ENCODE data around the gene F8. TPM values are rescaled to one million over a fixed set of nuclear protein-coding genes. Genes with fewer than 3 reads are reported as not detected.

Gene F8
- total and polyA plus RNA-seq, 9 of the 15 experiments (the other 6 are each of a cell fraction or from before 2014, with no cell fraction given): 0.41 to 3.8 (median 0.91) TPM

DNA sequence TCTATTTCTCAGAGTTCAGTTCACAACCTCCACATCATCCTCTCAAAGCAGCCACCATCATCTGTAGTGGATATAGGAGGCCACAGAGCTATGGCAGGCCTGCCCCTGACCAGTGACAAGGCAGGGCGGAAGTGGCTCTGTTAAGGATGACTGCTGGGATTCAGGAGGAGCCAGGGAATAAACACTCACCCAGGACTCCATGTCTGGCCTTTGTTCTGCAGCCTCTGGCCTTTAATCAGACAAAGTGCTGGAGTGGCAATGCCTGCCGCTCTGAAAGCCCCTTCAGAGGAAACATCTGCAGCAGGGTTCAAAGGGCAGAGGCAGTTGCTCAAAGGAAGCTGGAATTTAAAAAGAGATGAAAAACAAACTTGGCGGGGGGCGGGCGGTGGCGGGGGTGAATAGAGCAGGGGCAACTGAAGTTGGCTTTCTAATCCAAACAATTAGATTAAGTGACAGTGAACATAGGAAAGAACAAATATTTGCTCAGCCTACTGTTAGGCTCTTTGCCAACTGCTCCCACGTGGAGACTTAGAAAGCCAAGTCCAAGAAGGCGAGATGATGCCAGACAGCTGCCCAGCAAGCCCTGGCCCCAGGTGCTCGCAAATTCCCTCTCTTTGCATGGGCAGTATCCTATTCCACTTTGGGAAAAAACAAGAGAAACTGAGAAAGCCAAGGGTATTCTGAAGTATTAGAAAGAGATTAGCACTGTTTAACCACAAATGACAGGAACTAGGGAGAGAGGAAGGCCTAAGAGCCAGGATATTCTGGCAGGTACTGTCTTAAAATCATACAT lies 222.8 kb downstream of the F8 start:
- H3K4me1 ChIP-seq (replicated peaks in 1 of 2; ENCODE audit: control insufficient read depth in 2 of 2, insufficient read depth in 2 of 2, low read length in 2 of 2): peaks cover 22 to 44% of the 10 kb centered on the region in 2 experiments
- H3K4me2 ChIP-seq (ENCODE audit: insufficient read depth, low read length): peak overlapping the region; percentile 75
- peak; percentile 32; the same call in 1 of the 3 replicates for ATAC-seq
- H3K27ac ChIP-seq (ENCODE audit: extremely low read depth, low read depth, low read length): peak overlapping the region; percentile 100
- H3K27me3 ChIP-seq (ENCODE audit: control insufficient read depth in 2 of 2, insufficient read depth in 2 of 2, low read length in 2 of 2): no peaks in the 10 kb centered on the region
- BruUV-seq (replicated peaks): TSS peak; percentile 37
- peaks cover 72% of the 10 kb centered on the region for H3K36me3 ChIP-seq (ENCODE audit: control insufficient read depth, insufficient read depth, low read length)
- no peaks in the 10 kb centered on the region for H3K9me3 ChIP-seq (replicated peaks; ENCODE audit: control insufficient read depth, insufficient read depth, low read depth, low read length)
- peak overlapping the region; percentile 82 to 91; a peak in 3 of 4 replicates for H3K9ac ChIP-seq (ENCODE audit: insufficient read depth in 1 of 2, low read depth in 2 of 2, low read length in 2 of 2)
- DNase-seq (ENCODE audit: extremely low read depth in 1 of 4, low spot score in 3 of 4): peak in 1 of 4 experiments; percentile 32
- POLR2A ChIA-PET: interaction anchor here (1.0 to 4.0 kb wide), 5 partner anchors 10 to 28 kb away, joined by 3 to 24 read pairs (median 4); no protein-coding TSS in a partner anchor
- in situ Hi-C loops (cut with MboI) (no loop called here), intact Hi-C loops (cut with micrococcal nuclease) (loop anchor here (1.0 to 5.0 kb wide), 3 partner anchors 15 to 38 kb away; partner anchors contain the start of gene DKC1)
- H2AFZ ChIP-seq (ENCODE audit: low read depth, low read length): no peak overlapping the region
- H3K4me3 ChIP-seq: peak overlapping the region; percentile 89
- WGBS (ENCODE audit: insufficient coverage, low coverage, missing lambda C conversion rate): 8% methylated on average over 9 of the region's 9 CpGs
- FAIRE-seq: no peak
- H3K79me2 ChIP-seq (ENCODE audit: control insufficient read depth, insufficient read depth, low read length): peaks cover 98% of the 10 kb centered on the region
- no peaks in the 10 kb centered on the region for H3K9me1 ChIP-seq (ENCODE audit: control insufficient read depth, insufficient read depth, low read length)
- CTCF ChIA-PET (ENCODE audit: low intra/inter-chr PET ratio): no interaction called here
- 0 out of 2 replicates have a peak, but pooled peaks cover 8% of the 10 kb centered on the region for H4K20me1 ChIP-seq (replicated peaks; ENCODE audit: control insufficient read depth, insufficient read depth, low read length)
- TF ChIP-seq SAP30 (IDR thresholded peaks at IDR 0.05; ENCODE audit: borderline replicate concordance, insufficient read depth, low read depth, low read length, poor library complexity, severe bottlenecking) (no peak), LARP7 (IDR thresholded peaks at IDR 0.05) (no peak; the same call in 1 of the 2 replicates), NR2C1 (IDR thresholded peaks at IDR 0.05) (peak; percentile 59; the same call in 1 of the 2 replicates), NR2C1 (tag; IDR thresholded peaks at IDR 0.05) (peak; percentile 52; the same call in 1 of the 2 replicates), HNRNPUL1 (IDR thresholded peaks at IDR 0.05; ENCODE audit: low read length) (no peak), NFE2L1 (tag; IDR thresholded peaks at IDR 0.05; ENCODE audit: borderline replicate concordance, low read depth) (no peak), MYNN (IDR thresholded peaks at IDR 0.05) (no peak), MYNN (CRISPR knock-in tag; IDR thresholded peaks at IDR 0.05) (no peak), BRD4 (IDR thresholded peaks at IDR 0.05) (peak; percentile 36; the same call in 1 of the 2 replicates), ARID2 (IDR thresholded peaks at IDR 0.05) (0 out of 2 replicates have a peak, but pooled peaks have one; percentile 16), SPI1 (IDR thresholded peaks at IDR 0.05; ENCODE audit: borderline replicate concordance, low read depth, low read length) (peak; percentile 68; the same call in 1 of the 2 replicates), SIRT6 (IDR thresholded peaks at IDR 0.05; ENCODE audit: low read depth, low read length) (no peak), PTTG1 (tag; IDR thresholded peaks at IDR 0.05; ENCODE audit: low read depth) (peak; percentile 16; the same call in 1 of the 2 replicates), CREB1 (IDR thresholded peaks at IDR 0.05) (no peak), CREB1 (CRISPR knock-in tag; IDR thresholded peaks at IDR 0.05) (peak; percentile 14; the same call in 1 of the 2 replicates), RBM14 (IDR thresholded peaks at IDR 0.05; ENCODE audit: borderline replicate concordance, insufficient read depth, low read depth, low read length) (no peak), ZNF3 (CRISPR knock-in tag; IDR thresholded peaks at IDR 0.05) (no peak), FOXK2 (conservative IDR thresholded peaks at IDR 0.05 in 1 of 2, IDR thresholded peaks at IDR 0.05 in 1 of 2; ENCODE audit: low read depth in 2 of 2) (no peak)
- TF ChIP-seq, protein P1, sequence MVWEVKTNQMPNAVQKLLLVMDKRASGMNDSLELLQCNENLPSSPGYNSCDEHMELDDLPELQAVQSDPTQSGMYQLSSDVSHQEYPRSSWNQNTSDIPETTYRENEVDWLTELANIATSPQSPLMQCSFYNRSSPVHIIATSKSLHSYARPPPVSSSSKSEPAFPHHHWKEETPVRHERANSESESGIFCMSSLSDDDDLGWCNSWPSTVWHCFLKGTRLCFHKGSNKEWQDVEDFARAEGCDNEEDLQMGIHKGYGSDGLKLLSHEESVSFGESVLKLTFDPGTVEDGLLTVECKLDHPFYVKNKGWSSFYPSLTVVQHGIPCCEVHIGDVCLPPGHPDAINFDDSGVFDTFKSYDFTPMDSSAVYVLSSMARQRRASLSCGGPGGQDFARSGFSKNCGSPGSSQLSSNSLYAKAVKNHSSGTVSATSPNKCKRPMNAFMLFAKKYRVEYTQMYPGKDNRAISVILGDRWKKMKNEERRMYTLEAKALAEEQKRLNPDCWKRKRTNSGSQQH (CRISPR knock-in tag; IDR thresholded peaks at IDR 0.05): no peak
- TF ChIP-seq, protein P2, sequence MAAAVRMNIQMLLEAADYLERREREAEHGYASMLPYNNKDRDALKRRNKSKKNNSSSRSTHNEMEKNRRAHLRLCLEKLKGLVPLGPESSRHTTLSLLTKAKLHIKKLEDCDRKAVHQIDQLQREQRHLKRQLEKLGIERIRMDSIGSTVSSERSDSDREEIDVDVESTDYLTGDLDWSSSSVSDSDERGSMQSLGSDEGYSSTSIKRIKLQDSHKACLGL (CRISPR knock-in tag; IDR thresholded peaks at IDR 0.05; ENCODE audit: borderline replicate concordance, poor library complexity, severe bottlenecking): no peak

Data from K562 (cell line).